ENCODE results near the gene SMC1B.

DNA sequence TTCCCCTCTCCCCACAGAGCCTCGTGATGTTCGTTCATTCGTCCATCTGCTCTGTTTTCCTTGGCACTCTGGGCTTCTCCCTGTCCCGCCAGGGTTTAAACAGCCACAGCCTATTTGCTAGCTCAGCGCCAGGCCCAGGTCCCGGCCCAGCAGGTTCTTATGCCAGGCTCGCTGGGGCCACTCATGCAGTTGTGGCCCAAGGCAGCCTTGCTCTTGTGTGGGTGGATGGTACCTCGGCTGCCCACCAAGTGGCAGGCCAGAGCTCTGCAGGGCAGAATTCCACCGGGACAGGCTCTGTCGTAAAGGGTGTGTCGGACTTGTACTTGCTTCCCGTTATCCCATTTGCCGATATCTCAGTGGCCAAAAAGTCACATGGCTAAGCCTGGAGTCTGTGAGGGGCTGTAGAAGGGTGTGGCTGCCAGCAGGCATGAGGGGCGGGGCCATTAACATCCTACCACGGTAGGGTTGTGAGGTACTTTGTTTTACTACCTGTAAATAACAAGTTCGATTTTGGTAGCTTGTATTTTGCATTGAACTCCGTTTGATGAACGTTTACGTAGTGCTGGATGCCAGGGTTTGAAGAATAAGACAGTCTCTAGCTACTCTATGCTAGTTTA is 95.7 kb downstream of the SMC1B start:
- TF ChIP-seq TAF1 (IDR thresholded peaks at IDR 0.05; ENCODE audit: borderline replicate concordance, insufficient read depth, low read length) (no peak), POLR2AphosphoS5 (IDR thresholded peaks at IDR 0.05; ENCODE audit: low read depth, low read length) (no peak), SIN3A (IDR thresholded peaks at IDR 0.05; ENCODE audit: borderline replicate concordance, insufficient read depth, low read length) (no peak)
- TF ChIP-seq, protein P1, sequence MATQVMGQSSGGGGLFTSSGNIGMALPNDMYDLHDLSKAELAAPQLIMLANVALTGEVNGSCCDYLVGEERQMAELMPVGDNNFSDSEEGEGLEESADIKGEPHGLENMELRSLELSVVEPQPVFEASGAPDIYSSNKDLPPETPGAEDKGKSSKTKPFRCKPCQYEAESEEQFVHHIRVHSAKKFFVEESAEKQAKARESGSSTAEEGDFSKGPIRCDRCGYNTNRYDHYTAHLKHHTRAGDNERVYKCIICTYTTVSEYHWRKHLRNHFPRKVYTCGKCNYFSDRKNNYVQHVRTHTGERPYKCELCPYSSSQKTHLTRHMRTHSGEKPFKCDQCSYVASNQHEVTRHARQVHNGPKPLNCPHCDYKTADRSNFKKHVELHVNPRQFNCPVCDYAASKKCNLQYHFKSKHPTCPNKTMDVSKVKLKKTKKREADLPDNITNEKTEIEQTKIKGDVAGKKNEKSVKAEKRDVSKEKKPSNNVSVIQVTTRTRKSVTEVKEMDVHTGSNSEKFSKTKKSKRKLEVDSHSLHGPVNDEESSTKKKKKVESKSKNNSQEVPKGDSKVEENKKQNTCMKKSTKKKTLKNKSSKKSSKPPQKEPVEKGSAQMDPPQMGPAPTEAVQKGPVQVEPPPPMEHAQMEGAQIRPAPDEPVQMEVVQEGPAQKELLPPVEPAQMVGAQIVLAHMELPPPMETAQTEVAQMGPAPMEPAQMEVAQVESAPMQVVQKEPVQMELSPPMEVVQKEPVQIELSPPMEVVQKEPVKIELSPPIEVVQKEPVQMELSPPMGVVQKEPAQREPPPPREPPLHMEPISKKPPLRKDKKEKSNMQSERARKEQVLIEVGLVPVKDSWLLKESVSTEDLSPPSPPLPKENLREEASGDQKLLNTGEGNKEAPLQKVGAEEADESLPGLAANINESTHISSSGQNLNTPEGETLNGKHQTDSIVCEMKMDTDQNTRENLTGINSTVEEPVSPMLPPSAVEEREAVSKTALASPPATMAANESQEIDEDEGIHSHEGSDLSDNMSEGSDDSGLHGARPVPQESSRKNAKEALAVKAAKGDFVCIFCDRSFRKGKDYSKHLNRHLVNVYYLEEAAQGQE (IDR thresholded peaks at IDR 0.05; ENCODE audit: insufficient read depth in 1 of 2, low read depth in 2 of 2, low read length in 2 of 2), result no peak

Data from PFSK-1 (cell line).